Stimulated activated CD4-positive, alpha-beta T cell treated with anti-CD3 and anti-CD28 coated beads, Interleukin-4, amount 100 ng/mL, for 48 hours (primary cell): ENCODE data around the gene MYL5.
"Not testable (repeated sequence)": the region's sequence is repeated elsewhere in the genome, so short reads cannot be mapped to it uniquely, and the experiment has no call there.

Experiments
- DNase-seq, 2 donors: peaks; one replicate each; pipeline ENCODE4 v3.0.0-alpha.2; 2020; ENCODE audit warnings: low read depth in 2 of 2

Gene MYL5

DNA sequence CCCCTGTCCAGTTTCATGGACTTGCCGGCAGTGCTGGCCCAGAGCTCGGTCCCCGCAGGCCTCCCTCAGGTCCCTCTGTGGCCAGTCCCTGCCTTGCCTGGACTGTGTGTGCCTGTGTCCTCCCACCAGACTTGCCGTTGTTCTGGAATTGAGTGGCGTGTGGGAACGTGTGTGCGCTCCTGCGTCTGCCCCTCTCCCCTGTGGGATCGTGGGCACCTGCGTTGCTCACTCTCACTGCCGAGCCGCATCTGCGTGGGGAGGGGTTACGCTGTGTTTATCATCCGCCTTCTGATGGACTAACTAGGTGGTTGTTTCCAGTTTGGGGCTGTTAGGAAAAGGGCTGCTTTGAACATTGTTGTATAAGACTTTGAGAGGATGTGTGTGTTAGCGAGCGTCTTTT, 52.5 kb downstream of the MYL5 start:
- DNase-seq: no peak

GRCh38 chr4:727576-727975, 53.2 kb downstream of the MYL5 start:
- no peak for DNase-seq

GRCh38 chr4:729336-730315, 55.3 kb downstream of the MYL5 start:
- DNase-seq: no peak

- no peak for DNase-seq
Measured at GRCh38 chr4:730511-730910, 56.2 kb downstream of the MYL5 start.

- not testable (repeated sequence) for DNase-seq
Measured at GRCh38 chr4:730946-731904, 56.9 kb downstream of the MYL5 start.
